Measurements from ENCODE around the gene UBR4. TPM values are rescaled to one million over a fixed set of nuclear protein-coding genes. Genes with fewer than 3 reads are reported as not detected.

Gene UBR4
- total RNA-seq, 1 donor from 2014 or later: 73.6 TPM

DNA sequence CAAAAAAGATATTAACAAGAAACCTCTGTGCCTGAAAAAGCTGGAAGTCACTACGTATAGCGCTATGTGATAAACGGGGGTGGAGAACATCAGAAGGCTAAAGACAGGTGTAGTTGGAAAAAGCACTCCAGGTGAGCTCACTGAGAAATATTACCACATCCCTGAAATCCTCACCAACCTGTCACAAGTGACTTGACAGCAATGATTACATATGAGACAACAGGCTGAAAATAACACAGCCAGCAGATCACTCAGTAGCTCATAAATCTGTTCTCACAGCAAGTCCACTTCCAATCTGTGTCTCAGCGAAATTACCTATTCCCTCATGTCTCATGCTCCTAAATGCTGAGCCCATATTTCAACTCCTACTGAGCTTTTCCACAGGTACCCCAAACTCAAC, 120.5 kb downstream of the UBR4 start:
- H3K27ac ChIP-seq (ENCODE audit: low read depth, low read length): peak overlapping the region; percentile 86

DNA sequence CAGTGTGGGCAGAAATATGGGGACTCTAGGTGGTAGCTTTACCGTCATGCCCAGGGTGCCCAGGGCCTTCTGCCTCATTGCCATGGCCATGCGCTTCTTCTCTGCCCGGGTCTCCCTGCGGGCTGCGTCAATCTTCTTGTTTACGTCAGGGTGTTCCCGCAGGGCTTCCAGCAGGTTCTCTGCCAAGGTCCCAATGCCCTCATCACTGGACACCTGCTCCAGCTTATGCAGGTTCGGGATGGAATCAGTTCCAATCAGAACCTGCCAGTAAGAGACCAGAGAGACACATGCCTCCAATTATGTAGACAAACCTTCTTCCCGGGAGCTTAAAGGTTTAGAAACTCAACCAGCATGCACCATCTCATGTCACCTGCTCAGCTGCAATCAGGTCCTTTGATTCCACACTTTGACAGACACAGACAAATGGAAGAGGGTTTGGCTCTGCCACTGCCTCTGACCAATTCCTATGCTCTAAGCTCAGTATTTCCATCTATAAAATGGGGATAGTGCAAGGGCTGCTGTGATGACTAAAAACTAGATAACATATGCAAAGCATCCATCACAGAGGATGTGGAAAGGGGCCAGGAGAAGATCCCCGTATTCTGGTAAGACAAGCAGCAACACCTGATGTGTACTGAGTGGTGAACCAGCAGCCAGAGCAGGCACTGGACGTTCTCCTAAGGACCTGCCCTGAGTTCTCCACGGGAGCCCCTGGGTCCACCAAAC, 121.2 kb downstream of the UBR4 start:
- Histone ChIP-seq H3K4me3 (ENCODE audit: low read length in 3 of 3) (no peak overlapping the region), H3K4me1 (ENCODE audit: control insufficient read depth in 3 of 3, insufficient read depth in 3 of 3, low read length in 3 of 3) (peaks cover 51 to 69% (median 59%) of the 10 kb centered on the region in 3 donors), H3K27me3 (ENCODE audit: control insufficient read depth in 3 of 3, insufficient read depth in 3 of 3, low read length in 3 of 3) (no peaks in the 10 kb centered on the region), H3K27ac (ENCODE audit: low read depth, low read length) (peak overlapping the region; percentile 86), H3K9me3 (ENCODE audit: control insufficient read depth in 3 of 3, low read length in 3 of 3) (no peaks in the 10 kb centered on the region), H3K9ac (ENCODE audit: low read depth in 1 of 3, low read length in 3 of 3) (peak overlapping the region in 1 of 3 donors; percentile 34), H3K36me3 (ENCODE audit: control insufficient read depth in 3 of 3, insufficient read depth in 3 of 3, low read length in 3 of 3) (peaks cover 55 to 81% (median 63%) of the 10 kb centered on the region in 3 donors)

More for the DNA sequence above, 120.5 kb downstream of the UBR4 start:
- Histone ChIP-seq H3K27me3 (ENCODE audit: control insufficient read depth in 3 of 3, insufficient read depth in 3 of 3, low read length in 3 of 3) (no peaks in the 10 kb centered on the region), H3K4me3 (ENCODE audit: low read length in 3 of 3) (no peak overlapping the region), H3K36me3 (ENCODE audit: control insufficient read depth in 3 of 3, insufficient read depth in 3 of 3, low read length in 3 of 3) (peaks cover 55 to 81% (median 63%) of the 10 kb centered on the region in 3 donors), H3K9ac (ENCODE audit: low read depth in 1 of 3, low read length in 3 of 3) (peak overlapping the region in 2 of 3 donors; percentile 18 to 34), H3K9me3 (ENCODE audit: control insufficient read depth in 3 of 3, low read length in 3 of 3) (no peaks in the 10 kb centered on the region), H3K4me1 (ENCODE audit: control insufficient read depth in 3 of 3, insufficient read depth in 3 of 3, low read length in 3 of 3) (peaks cover 51 to 69% (median 59%) of the 10 kb centered on the region in 3 donors)

DNA sequence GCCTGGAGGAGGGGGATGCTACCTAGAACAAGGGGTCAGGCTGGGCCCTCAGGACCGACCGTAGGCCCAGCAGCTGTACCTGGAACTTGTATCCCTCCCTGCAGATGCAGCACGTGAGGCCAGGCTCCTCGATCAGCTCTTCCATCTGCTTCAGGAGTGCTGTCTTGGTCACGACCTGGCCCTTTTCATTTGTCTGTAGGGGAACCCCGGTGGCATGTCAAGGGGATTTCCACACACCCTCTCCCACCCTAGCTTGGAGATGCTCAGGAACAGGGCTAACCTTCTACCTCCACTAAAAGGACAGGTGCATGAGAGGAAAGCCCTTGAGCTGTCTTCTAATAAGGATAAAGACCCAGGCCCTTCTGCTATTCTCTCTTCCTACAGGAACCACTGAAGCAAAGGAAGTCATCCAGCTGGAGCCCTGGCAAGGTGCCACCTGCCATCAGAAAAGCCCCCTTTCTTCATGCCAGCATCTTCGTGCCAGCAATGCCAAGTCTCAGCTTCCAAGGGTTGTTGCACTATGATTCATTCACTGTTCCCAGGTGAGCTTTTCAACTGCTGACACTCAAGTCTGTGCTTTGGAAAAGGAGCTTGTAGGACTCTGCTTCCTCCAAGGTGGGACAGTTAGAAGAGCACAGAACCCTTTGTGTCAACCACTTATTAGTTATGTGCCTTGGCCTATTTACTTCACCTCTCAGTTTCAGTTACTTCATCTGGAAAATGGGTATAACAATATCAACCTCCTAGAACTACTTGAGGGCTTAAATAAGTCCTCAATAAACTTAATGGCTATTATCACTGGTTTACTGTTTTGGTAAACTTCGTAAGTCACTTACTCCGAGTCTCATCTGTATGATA, 122.1 kb downstream of the UBR4 start:
- Histone ChIP-seq H3K9ac (ENCODE audit: low read depth in 1 of 3, low read length in 3 of 3) (no peak overlapping the region), H3K4me1 (ENCODE audit: control insufficient read depth in 3 of 3, insufficient read depth in 3 of 3, low read length in 3 of 3) (peaks cover 51 to 69% (median 59%) of the 10 kb centered on the region in 3 donors), H3K4me3 (ENCODE audit: low read length in 3 of 3) (no peak overlapping the region), H3K27ac (ENCODE audit: low read depth, low read length) (peak overlapping the region; percentile 86), H3K36me3 (ENCODE audit: control insufficient read depth in 3 of 3, insufficient read depth in 3 of 3, low read length in 3 of 3) (peaks cover 55 to 81% (median 63%) of the 10 kb centered on the region in 3 donors), H3K27me3 (ENCODE audit: control insufficient read depth in 3 of 3, insufficient read depth in 3 of 3, low read length in 3 of 3) (no peaks in the 10 kb centered on the region), H3K9me3 (ENCODE audit: control insufficient read depth in 3 of 3, low read length in 3 of 3) (no peaks in the 10 kb centered on the region)

DNA sequence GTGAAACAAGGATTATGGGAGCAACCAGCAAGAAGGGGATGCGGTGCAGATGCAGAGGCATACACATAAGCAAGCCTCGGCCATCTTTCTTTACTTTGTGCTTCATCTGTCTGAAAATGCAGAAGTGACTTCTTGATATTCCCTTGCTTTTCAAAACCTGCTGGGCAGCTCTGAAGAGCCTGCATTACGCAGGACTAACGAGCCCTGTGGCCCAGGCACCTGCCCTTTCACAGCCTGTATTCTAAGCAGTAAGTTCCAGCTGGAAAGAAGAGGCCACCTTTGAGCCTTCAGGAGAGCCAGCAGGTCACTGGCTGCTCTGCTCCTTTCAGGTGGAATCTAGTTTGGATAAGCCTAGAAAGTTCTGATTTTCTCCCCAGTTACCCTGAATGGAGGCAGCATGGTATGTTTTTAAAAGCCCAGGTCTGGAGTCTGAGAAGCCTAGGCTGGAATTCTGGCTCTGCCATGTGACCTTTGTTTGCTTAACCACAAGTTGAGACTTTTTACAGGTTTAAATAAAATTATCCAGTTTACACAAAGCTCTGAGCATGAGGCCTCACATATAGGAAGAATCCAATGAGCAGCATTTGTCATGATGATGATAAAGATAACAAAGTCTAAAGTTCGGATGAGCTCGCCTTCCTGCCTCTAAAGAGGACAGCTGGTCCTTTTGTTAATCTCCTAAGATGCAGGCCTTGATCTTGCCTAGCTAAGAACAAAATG, 122.9 kb downstream of the UBR4 start:
- Histone ChIP-seq H3K9me3 (ENCODE audit: control insufficient read depth in 3 of 3, low read length in 3 of 3) (no peaks in the 10 kb centered on the region), H3K27ac (ENCODE audit: low read depth, low read length) (peak overlapping the region; percentile 86), H3K36me3 (ENCODE audit: control insufficient read depth in 3 of 3, insufficient read depth in 3 of 3, low read length in 3 of 3) (peaks cover 55 to 81% (median 64%) of the 10 kb centered on the region in 3 donors), H3K4me3 (ENCODE audit: low read length in 3 of 3) (no peak overlapping the region), H3K9ac (ENCODE audit: low read depth in 1 of 3, low read length in 3 of 3) (peak overlapping the region in 2 of 3 donors; percentile 5 to 52), H3K27me3 (ENCODE audit: control insufficient read depth in 3 of 3, insufficient read depth in 3 of 3, low read length in 3 of 3) (no peaks in the 10 kb centered on the region), H3K4me1 (ENCODE audit: control insufficient read depth in 3 of 3, insufficient read depth in 3 of 3, low read length in 3 of 3) (peaks cover 51 to 67% (median 59%) of the 10 kb centered on the region in 3 donors)

DNA sequence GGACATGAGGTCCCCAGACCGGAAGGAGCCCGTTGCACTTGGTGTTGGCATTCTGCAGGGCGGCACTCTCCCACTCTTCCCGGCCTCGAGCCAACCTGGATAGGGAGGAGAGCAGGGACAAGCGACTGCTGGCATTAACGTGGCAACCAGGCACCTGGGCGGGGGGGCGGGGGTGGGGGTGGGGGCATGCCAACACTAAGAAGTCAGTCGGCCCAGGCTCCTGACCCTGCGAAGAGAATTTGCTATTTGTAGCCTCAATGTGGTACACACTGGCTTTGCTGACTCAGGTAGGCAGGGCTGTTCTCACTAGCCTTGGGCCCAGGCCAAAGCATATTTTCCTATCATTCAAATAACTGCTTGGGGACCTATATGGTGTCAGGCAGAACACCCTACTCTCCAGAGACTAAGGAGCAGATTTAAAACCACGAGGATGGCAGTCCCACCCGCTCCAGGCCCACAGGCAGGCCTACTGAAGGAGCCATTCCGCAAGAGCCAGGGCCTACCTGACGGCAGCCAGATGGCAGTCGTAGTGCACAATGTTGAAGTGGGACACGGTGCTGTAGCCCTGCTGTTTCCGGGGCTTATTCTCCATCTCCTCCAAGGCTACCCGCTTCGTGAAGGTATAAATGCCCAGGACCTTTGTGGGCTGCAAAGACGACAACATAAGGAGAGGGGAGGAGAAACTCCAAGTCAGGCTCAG, 123.7 kb downstream of the UBR4 start:
- H3K27ac ChIP-seq (ENCODE audit: low read depth, low read length): peak overlapping the region; percentile 86
- H3K9me3 ChIP-seq (ENCODE audit: control insufficient read depth in 3 of 3, low read length in 3 of 3): no peaks in the 10 kb centered on the region
- peaks cover 61 to 81% (median 73%) of the 10 kb centered on the region in 3 donors for H3K36me3 ChIP-seq (ENCODE audit: control insufficient read depth in 3 of 3, insufficient read depth in 3 of 3, low read length in 3 of 3)
- H3K27me3 ChIP-seq (ENCODE audit: control insufficient read depth in 3 of 3, insufficient read depth in 3 of 3, low read length in 3 of 3): no peaks in the 10 kb centered on the region
- H3K4me1 ChIP-seq (ENCODE audit: control insufficient read depth in 3 of 3, insufficient read depth in 3 of 3, low read length in 3 of 3): peaks cover 44 to 59% (median 53%) of the 10 kb centered on the region in 3 donors
- H3K4me3 ChIP-seq (ENCODE audit: low read length in 3 of 3): peak overlapping the region in 2 of 3 donors; percentile 7 to 20
- peak overlapping the region; percentile 5 to 61 (median 52) for H3K9ac ChIP-seq (ENCODE audit: low read depth in 1 of 3, low read length in 3 of 3)

DNA sequence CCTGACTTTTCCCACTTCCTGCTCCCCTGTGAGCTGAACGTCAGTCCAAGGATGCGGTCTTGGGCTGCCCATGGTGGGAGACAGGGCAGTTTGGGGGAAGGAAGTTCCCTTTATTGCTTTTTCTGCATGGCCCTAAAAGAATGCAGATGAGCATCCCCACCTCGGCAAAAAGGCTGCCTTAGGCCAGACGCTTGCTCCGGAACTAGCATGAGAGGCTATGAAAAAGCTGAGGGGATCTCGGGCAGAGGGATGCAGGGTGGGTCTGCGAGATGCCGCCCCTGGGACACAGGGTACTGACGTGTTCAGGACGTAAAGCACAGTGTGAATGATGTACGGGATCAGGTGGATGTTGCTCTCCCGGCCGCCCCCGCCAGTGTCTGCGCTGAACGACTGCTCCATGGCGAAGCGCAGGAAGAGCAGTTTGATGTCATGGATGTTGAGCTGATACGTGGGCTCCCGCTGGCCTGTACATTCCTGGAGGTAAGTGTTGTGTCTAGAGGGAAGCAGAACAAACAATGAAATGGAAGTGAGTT, 125.8 kb downstream of the UBR4 start:
- Histone ChIP-seq H3K27ac (ENCODE audit: low read depth, low read length) (no peak overlapping the region), H3K4me3 (ENCODE audit: low read length in 3 of 3) (no peak overlapping the region), H3K4me1 (ENCODE audit: control insufficient read depth in 3 of 3, insufficient read depth in 3 of 3, low read length in 3 of 3) (peaks cover 35 to 51% (median 38%) of the 10 kb centered on the region in 3 donors), H3K36me3 (ENCODE audit: control insufficient read depth in 3 of 3, insufficient read depth in 3 of 3, low read length in 3 of 3) (peaks cover 77 to 94% (median 83%) of the 10 kb centered on the region in 3 donors), H3K9me3 (ENCODE audit: control insufficient read depth in 3 of 3, low read length in 3 of 3) (no peaks in the 10 kb centered on the region), H3K9ac (ENCODE audit: low read depth in 1 of 3, low read length in 3 of 3) (no peak overlapping the region), H3K27me3 (ENCODE audit: control insufficient read depth in 3 of 3, insufficient read depth in 3 of 3, low read length in 3 of 3) (no peaks in the 10 kb centered on the region)

DNA sequence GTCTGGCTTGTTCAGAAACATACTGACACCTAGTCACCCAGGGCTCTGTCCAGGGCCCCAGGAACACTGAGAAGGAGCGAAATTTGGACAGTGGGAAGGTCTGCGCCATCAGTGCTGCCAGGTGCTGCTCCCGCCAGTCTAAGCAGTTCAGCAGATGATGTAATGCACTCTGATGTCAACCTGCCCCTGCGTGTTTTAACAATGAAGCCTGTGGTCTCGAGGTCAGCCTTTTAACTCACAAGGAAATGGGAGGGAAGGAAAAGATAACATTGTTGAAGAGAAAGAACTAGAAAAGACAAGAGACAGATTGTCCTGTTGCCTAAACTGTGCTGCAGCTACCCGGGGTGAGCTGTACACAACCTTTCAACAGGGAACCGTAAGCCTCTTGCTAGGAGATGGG, 127.0 kb downstream of the UBR4 start:
- H3K27ac ChIP-seq (ENCODE audit: low read depth, low read length): no peak overlapping the region
- H3K9ac ChIP-seq (ENCODE audit: low read depth in 1 of 3, low read length in 3 of 3): no peak overlapping the region
- H3K27me3 ChIP-seq (ENCODE audit: control insufficient read depth in 3 of 3, insufficient read depth in 3 of 3, low read length in 3 of 3): no peaks in the 10 kb centered on the region
- H3K9me3 ChIP-seq (ENCODE audit: control insufficient read depth in 3 of 3, low read length in 3 of 3): no peaks in the 10 kb centered on the region
- H3K36me3 ChIP-seq (ENCODE audit: control insufficient read depth in 3 of 3, insufficient read depth in 3 of 3, low read length in 3 of 3): peaks cover 73 to 93% (median 86%) of the 10 kb centered on the region in 3 donors
- peaks cover 26 to 40% (median 28%) of the 10 kb centered on the region in 3 donors for H3K4me1 ChIP-seq (ENCODE audit: control insufficient read depth in 3 of 3, insufficient read depth in 3 of 3, low read length in 3 of 3)
- H3K4me3 ChIP-seq (ENCODE audit: low read length in 3 of 3): no peak overlapping the region

DNA sequence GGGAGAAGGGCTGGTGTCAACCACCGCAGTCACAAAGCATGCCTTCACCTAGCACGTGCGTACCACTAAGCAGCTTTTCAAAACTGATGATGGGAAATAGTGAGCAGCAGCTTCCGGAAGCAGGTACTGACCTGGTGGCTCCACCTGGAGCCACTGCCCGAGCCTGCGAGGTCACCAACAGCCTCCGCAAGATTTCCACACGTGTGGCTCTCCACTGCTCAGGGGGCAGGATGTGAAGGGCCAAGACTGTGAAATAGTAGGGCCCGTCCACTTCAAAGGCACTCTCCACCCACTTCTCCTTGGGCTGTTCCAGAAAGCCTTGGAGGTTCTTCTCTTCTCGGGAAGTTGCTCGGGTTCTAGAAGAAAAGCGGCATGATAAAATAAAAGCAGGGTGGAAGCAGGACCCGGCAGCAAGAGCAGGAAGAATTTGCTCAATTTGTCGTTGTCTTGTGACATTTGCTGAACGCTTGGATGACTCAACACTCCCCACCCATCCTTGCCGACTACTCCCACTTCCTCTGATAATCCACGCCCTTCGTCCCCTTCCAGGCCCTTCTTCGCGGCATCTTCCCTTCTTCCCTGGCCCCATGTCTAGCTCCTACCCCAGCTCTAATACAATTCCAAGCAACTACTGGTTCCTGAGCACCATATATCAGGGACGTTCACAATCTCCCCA, 128.7 kb downstream of the UBR4 start:
- H3K9ac ChIP-seq (ENCODE audit: low read depth in 1 of 3, low read length in 3 of 3): no peak overlapping the region
- peaks cover 12 to 23% (median 19%) of the 10 kb centered on the region in 3 donors for H3K4me1 ChIP-seq (ENCODE audit: control insufficient read depth in 3 of 3, insufficient read depth in 3 of 3, low read length in 3 of 3)
- no peaks in the 10 kb centered on the region for H3K27me3 ChIP-seq (ENCODE audit: control insufficient read depth in 3 of 3, insufficient read depth in 3 of 3, low read length in 3 of 3)
- no peaks in the 10 kb centered on the region for H3K9me3 ChIP-seq (ENCODE audit: control insufficient read depth in 3 of 3, low read length in 3 of 3)
- no peak overlapping the region for H3K27ac ChIP-seq (ENCODE audit: low read depth, low read length)
- H3K4me3 ChIP-seq (ENCODE audit: low read length in 3 of 3): no peak overlapping the region
- peaks cover 78 to 90% (median 89%) of the 10 kb centered on the region in 3 donors for H3K36me3 ChIP-seq (ENCODE audit: control insufficient read depth in 3 of 3, insufficient read depth in 3 of 3, low read length in 3 of 3)
